ENCODE measurements around the gene PHTF2.

DNA sequence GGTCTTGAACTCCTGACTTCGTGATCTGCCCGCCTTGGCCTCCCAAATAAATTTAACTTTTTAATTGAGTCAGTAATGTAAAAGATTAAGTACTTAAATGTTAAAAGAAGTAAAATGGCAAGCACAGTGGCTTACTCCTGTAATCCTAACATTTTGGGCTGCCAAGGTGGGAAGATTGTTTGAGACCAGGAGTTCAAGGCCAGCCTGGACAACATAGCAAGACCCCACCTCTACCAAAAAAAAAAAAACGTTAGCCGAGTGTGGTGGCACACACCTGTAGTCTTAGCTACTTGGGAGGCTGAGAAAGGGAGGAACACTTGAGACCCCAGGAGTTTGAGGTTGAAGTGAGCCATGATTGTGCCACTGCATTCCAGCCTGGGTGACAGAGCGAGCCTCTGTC is 26.1 kb downstream of the PHTF2 start:
- TF ChIP-seq CREB1 (IDR thresholded peaks at IDR 0.05; ENCODE audit: low read depth) = no peak
- no peak for TF ChIP-seq TEAD4 (IDR thresholded peaks at IDR 0.05)
- TF ChIP-seq TAF1 (IDR thresholded peaks at IDR 0.05; ENCODE audit: low read depth) = no peak
